H1 (cell line): ENCODE data around the gene WDR1. TPM values are rescaled to one million over a fixed set of nuclear protein-coding genes. Genes with fewer than 3 reads are reported as not detected.

Experiments used
- CTCF ChIA-PET: fragments of 300-600 bp; sonication (Branson Sonifier 250); formaldehyde crosslinking; loops from one replicate; lab custom pipeline; 2021; ENCODE audit not compliant: partially characterized antibody; lab: Charles Lee
- POLR2A ChIA-PET: fragments of 300-600 bp; sonication (Branson Sonifier 250); formaldehyde crosslinking; loops from one replicate; lab custom pipeline; 2021; ENCODE audit warnings: inconsistent platforms; ENCODE audit not compliant: partially characterized antibody; lab: Charles Lee
- DNase-seq, 2 experiments: peaks; one replicate each; pipeline versions ENCODE4 v3.0.0 to v3.0.0-alpha.2; 2010 to 2022; ENCODE audit warnings: low spot score in 2 of 2, low read depth in 1 of 2, mixed read lengths in 1 of 2
- FAIRE-seq: peaks from 2 replicates; lab custom pipeline; 2011; peaks lifted over from hg19 to GRCh38; lab: Jason Lieb, UNC
- H2AFZ ChIP-seq: 2 replicates; pipeline ENCODE4 v1.8.1; 2012; ENCODE audit warnings: low read length, inconsistent platforms
- H2AK5ac ChIP-seq: 2 replicates; pipeline ENCODE4 v1.6.1; 2013; ENCODE audit warnings: low read depth, low read length
- H2BK120ac ChIP-seq: replicated peaks from 2 replicates; pipeline ENCODE3; 2013; ENCODE audit warnings: low read depth, low read length, inconsistent platforms
- H2BK12ac ChIP-seq: 2 replicates; pipeline ENCODE4 v1.6.1; 2013; ENCODE audit warnings: low read depth, low read length
- H2BK15ac ChIP-seq: 2 replicates; pipeline ENCODE4 v1.6.1; 2013; ENCODE audit warnings: low read length
- H2BK20ac ChIP-seq: 2 replicates; pipeline ENCODE4 v1.6.1; 2013; ENCODE audit warnings: low read length
- H2BK5ac ChIP-seq: 2 replicates; pipeline ENCODE4 v1.6.1; 2013; ENCODE audit warnings: low read depth, low read length
- H3K14ac ChIP-seq: 2 replicates; pipeline ENCODE4 v1.6.1; 2013; ENCODE audit warnings: inconsistent platforms; ENCODE audit not compliant: insufficient read length
- H3K18ac ChIP-seq: 2 replicates; pipeline ENCODE4 v1.6.1; 2013; ENCODE audit warnings: low read length; ENCODE audit errors: extremely low read depth
- H3K23ac ChIP-seq: 2 replicates; pipeline ENCODE4 v1.6.1; 2013; ENCODE audit warnings: inconsistent platforms; ENCODE audit not compliant: insufficient read length
- H3K23me2 ChIP-seq: 2 replicates; pipeline ENCODE4 v1.6.1; 2013; ENCODE audit warnings: low read depth, low read length
- H3K27ac ChIP-seq: 2 replicates; pipeline ENCODE4 v1.6.1; 2011; ENCODE audit warnings: low read depth, low read length, inconsistent platforms
- H3K27me3 ChIP-seq, 4 experiments: replicated peaks in 1 of 4; 1 replicate in 1 of 4; 2 replicates in 3 of 4; pipeline versions ENCODE4 v1.6.1 to v1.8.1; 2011 to 2013; ENCODE audit warnings: low read length in 3 of 4, mild to moderate bottlenecking in 3 of 4, inconsistent platforms in 2 of 4, mixed read lengths in 2 of 4, moderate library complexity in 1 of 4; ENCODE audit not compliant: control insufficient read depth in 3 of 4, insufficient read depth in 3 of 4; ENCODE audit errors: extremely low read depth in 1 of 4
- H3K36me3 ChIP-seq, 4 experiments: 2 replicates each; pipeline versions ENCODE4 v1.6.1 to v1.8.1; 2011 to 2013; ENCODE audit warnings: mild to moderate bottlenecking in 4 of 4, low read length in 3 of 4, moderate library complexity in 2 of 4, control low read depth in 1 of 4, inconsistent platforms in 1 of 4; ENCODE audit not compliant: insufficient read depth in 4 of 4, control insufficient read depth in 2 of 4
- H3K4ac ChIP-seq: replicated peaks from 2 replicates; pipeline ENCODE3; 2013; ENCODE audit warnings: low read length, low read depth, mixed read lengths, inconsistent platforms; ENCODE audit not compliant: insufficient read length
- H3K4me1 ChIP-seq, 4 experiments: replicated peaks in 1 of 4; 1 replicate in 1 of 4; 2 replicates in 3 of 4; pipeline versions ENCODE4 v1.6.1 to v1.8.1; 2011 to 2013; ENCODE audit warnings: low read length in 3 of 4, inconsistent platforms in 2 of 4, mixed read lengths in 1 of 4; ENCODE audit not compliant: insufficient read depth in 4 of 4, control insufficient read depth in 3 of 4
- H3K4me2 ChIP-seq, 2 experiments: 2 replicates each; pipeline versions ENCODE4 v1.6.1 to v1.8.1; 2011 to 2013; ENCODE audit warnings: low read depth in 2 of 2, low read length in 2 of 2, control low read depth in 1 of 2, inconsistent platforms in 1 of 2, mild to moderate bottlenecking in 1 of 2; ENCODE audit not compliant: insufficient read depth in 1 of 2
- H3K4me3 ChIP-seq, 4 experiments: fragments of 200-600, 300-600 bp in 1 of 4; sonication (generic), shearing (Covaris generic), sonication (Bioruptor Twin) in 1 of 4; 2 replicates each; pipeline versions ENCODE4 v1.5.1 to v1.8.1; 2011 to 2016; ENCODE audit warnings: low read length in 4 of 4, low read depth in 3 of 4, control low read depth in 2 of 4, inconsistent platforms in 2 of 4, mild to moderate bottlenecking in 2 of 4, mixed read lengths in 1 of 4, moderate library complexity in 1 of 4; ENCODE audit not compliant: insufficient read depth in 2 of 4; ENCODE audit errors: extremely low read depth in 1 of 4
- H3K56ac ChIP-seq: replicated peaks from 2 replicates; pipeline ENCODE3; 2013; ENCODE audit warnings: low read depth, mild to moderate bottlenecking, mixed read lengths, low read length, inconsistent platforms; ENCODE audit not compliant: insufficient read length
- H3K79me1 ChIP-seq: 2 replicates; pipeline ENCODE4 v1.6.1; 2013; ENCODE audit warnings: low read depth, low read length, control low read depth
- H3K79me2 ChIP-seq, 2 experiments: 2 replicates each; pipeline versions ENCODE4 v1.6.1 to v1.8.1; 2012 to 2013; ENCODE audit warnings: low read length in 2 of 2, mild to moderate bottlenecking in 2 of 2, inconsistent platforms in 1 of 2; ENCODE audit not compliant: insufficient read depth in 2 of 2, control insufficient read depth in 1 of 2
- H3K9ac ChIP-seq, 4 experiments: replicated peaks in 1 of 4; 1 replicate in 1 of 4; 2 replicates in 3 of 4; pipeline versions ENCODE4 v1.6.1 to v1.8.1; 2011 to 2013; ENCODE audit warnings: low read depth in 3 of 4, low read length in 3 of 4, control low read depth in 2 of 4, mild to moderate bottlenecking in 2 of 4, moderate library complexity in 2 of 4, inconsistent platforms in 1 of 4; ENCODE audit errors: extremely low read depth in 1 of 4
- H3K9me3 ChIP-seq, 2 experiments: 2 replicates each; pipeline versions ENCODE4 v1.6.1 to v1.8.1; 2012 to 2013; ENCODE audit warnings: mild to moderate bottlenecking in 2 of 2, moderate library complexity in 2 of 2, control low read depth in 1 of 2, inconsistent platforms in 1 of 2, low read depth in 1 of 2, low read length in 1 of 2, mixed read lengths in 1 of 2; ENCODE audit not compliant: insufficient read depth in 2 of 2
- H4K20me1 ChIP-seq, 2 experiments: replicated peaks in 1 of 2; 2 replicates each; pipeline versions ENCODE3 to v1.8.1; 2011 to 2013; ENCODE audit warnings: inconsistent platforms in 2 of 2, low read length in 2 of 2, mild to moderate bottlenecking in 1 of 2; ENCODE audit not compliant: insufficient read depth in 2 of 2, control insufficient read depth in 1 of 2
- H4K5ac ChIP-seq: 2 replicates; pipeline ENCODE4 v1.6.1; 2013; ENCODE audit warnings: low read length, low read depth, mixed read lengths, inconsistent platforms; ENCODE audit not compliant: insufficient read length
- H4K8ac ChIP-seq: 2 replicates; pipeline ENCODE4 v1.8.0; 2013; ENCODE audit warnings: mild to moderate bottlenecking, moderate library complexity, low read length, inconsistent platforms; ENCODE audit not compliant: insufficient read depth; ENCODE audit errors: extremely low read depth
- H4K91ac ChIP-seq: replicated peaks from 2 replicates; pipeline ENCODE3; 2013; ENCODE audit warnings: low read length, mixed read lengths, inconsistent platforms; ENCODE audit not compliant: insufficient read length
- CBX5 ChIP-seq: fragments of 300-800, 300-1000 bp; sonication (generic); IDR thresholded peaks from 2 replicates; pipeline ENCODE4 v1.7.1; 2016; ENCODE audit warnings: antibody characterized with exemption, low read length, low read depth
- GABPA ChIP-seq: IDR thresholded peaks from 2 replicates; pipeline ENCODE4 v1.6.1; 2011; ENCODE audit warnings: mild to moderate bottlenecking, low read length, moderate library complexity, borderline replicate concordance; ENCODE audit not compliant: insufficient read depth
- SP1 ChIP-seq: IDR thresholded peaks from 2 replicates; pipeline ENCODE4 v1.6.1; 2011; ENCODE audit warnings: low read depth, low read length
- SUZ12 ChIP-seq: fragments of 200-600 bp; sonication (generic); IDR thresholded peaks from 2 replicates; pipeline ENCODE4 v1.6.1; 2012; ENCODE audit warnings: mild to moderate bottlenecking, inconsistent platforms, low read length, moderate library complexity, mixed read lengths
- WGBS, 2 experiments: shearing (Covaris generic) in 1 of 2; methylation state at CpG; one replicate each; pipeline versions ENCODE4 v1.1.6 to v1.1.7; 2013 to 2015; ENCODE audit warnings: low lambda C conversion rate in 2 of 2, mixed read lengths in 2 of 2, inconsistent platforms in 1 of 2, low coverage in 1 of 2, missing lambda C conversion rate in 1 of 2; ENCODE audit not compliant: insufficient replicate concordance in 2 of 2, insufficient coverage in 1 of 2, insufficient read length in 1 of 2; ENCODE audit errors: extremely low coverage in 1 of 2, missing lambda C conversion rate in 1 of 2; 5-methylcytosine and 5-hydroxymethylcytosine counted together
- polyA plus RNA-seq, 7 experiments: library from polyadenylated mRNA; depleted of rRNA in 3 of 7; stranded (reverse) in 5 of 7; unstranded in 2 of 7; fragments of >200 nt in 5 of 7; fragments of 200-250 nt in 2 of 7; gene quantifications; 1 replicate in 5 of 7; 2 replicates in 1 of 7; 4 replicates in 1 of 7; pipeline versions ENCODE4 v1.2.1 to v1.2.3, GENCODE V29; 2011 to 2013; ENCODE audit warnings: missing spikeins in 2 of 7, mixed read lengths in 2 of 7
- total RNA-seq: library from RNA; stranded (reverse); fragmentation: NEBNext Ultra II Directional; extraction: Animal tissue kit (Norgen Biotek cat#: 25700); gene quantifications from 2 replicates; pipeline ENCODE4 v1.2.1, GENCODE V29; 2021

The WDR1 gene
- total and polyA plus RNA-seq, 2 of the 8 experiments (the other 6 are each of a cell fraction or from before 2014, with no cell fraction given), result 315 to 377 TPM

DNA sequence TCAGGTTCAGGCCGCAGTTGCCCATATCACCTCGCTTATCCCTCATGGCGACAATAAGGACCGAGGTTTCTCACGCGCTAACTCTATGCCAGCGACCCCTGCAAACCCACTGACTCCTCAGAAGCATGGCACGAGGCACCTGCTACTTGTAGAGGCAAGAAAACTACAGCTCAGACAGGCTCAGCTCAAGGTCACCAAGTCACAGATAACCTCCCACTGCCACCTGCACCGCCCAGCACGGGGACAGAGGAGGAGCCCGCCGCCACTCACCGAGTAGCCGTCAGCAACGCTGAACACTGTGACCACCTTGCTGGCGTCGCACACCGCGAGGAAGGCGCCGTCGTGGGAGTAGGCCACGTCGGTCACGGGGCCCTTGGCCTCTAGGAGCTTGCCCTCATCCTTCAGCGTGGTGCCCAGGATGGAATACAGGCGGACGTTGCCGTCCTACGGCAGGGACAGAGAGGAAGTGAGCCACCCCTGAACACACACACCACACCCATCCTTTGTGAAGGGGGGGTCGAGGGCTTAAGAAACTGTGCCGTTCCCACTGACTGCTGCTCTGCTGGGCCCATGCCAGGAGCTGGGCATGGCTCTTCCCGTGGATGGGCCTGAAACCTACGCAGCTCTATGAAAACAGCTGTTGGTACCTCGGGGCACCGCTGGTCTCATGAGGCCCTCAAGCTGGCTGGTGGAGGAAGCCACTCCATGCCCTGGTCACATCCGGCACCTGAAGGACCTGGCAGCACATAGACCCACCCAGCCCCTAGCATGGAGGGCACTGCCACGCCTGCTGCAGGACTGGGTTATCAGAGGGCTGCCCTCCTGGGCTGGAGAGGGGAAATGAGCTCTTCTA, 38.9 kb downstream of the WDR1 start:
- no peak overlapping the region for H3K4ac ChIP-seq
- H4K20me1 ChIP-seq, result peaks cover 12 to 22% of the 10 kb centered on the region in 2 experiments
- no peak overlapping the region for H3K14ac ChIP-seq
- peaks cover 54 to 99% (median 87%) of the 10 kb centered on the region in 4 experiments for H3K36me3 ChIP-seq
- H3K56ac ChIP-seq, result no peak overlapping the region
- no peak overlapping the region for H3K4me3 ChIP-seq
- H4K91ac ChIP-seq, result no peak overlapping the region
- no peaks in the 10 kb centered on the region for H3K27me3 ChIP-seq
- H2BK20ac ChIP-seq, result no peak overlapping the region
- H2AK5ac ChIP-seq, result no peak overlapping the region
- no peak overlapping the region for H3K27ac ChIP-seq
- H3K9me3 ChIP-seq, result no peaks in the 10 kb centered on the region
- H2BK12ac ChIP-seq, result no peak overlapping the region
- DNase-seq, result no peak
- H3K23ac ChIP-seq, result no peak overlapping the region
- H3K4me2 ChIP-seq, result no peak overlapping the region
- ChIA-PET POLR2A (interaction anchor here (0.6 to 3.5 kb wide), 6 partner anchors 10 to 40 kb away, joined by 3 to 10 read pairs (median 4); partner anchors contain the start of gene WDR1), CTCF (interaction anchor here (1.1 to 3.7 kb wide), 2 partner anchors 11 to 58 kb away, joined by 5 to 16 read pairs; no protein-coding TSS in a partner anchor)
- TF ChIP-seq GABPA (no peak), CBX5 (no peak), SUZ12 (no peak), SP1 (no peak)
- no peak overlapping the region for H2BK5ac ChIP-seq
- no peak overlapping the region for H3K18ac ChIP-seq
- 90% methylated on average over 30 of the region's 38 CpGs; no CpG with 5 or more reads in 1 of the 2 experiments for WGBS, 2 experiments
- H2BK120ac ChIP-seq, result no peak overlapping the region
- H2AFZ ChIP-seq, result no peak overlapping the region
- H4K8ac ChIP-seq, result no peak overlapping the region
- H3K79me1 ChIP-seq, result no peaks in the 10 kb centered on the region; the same call in 1 of the 2 replicates
- no peaks in the 10 kb centered on the region for H3K23me2 ChIP-seq
- H3K9ac ChIP-seq, result no peak overlapping the region
- H4K5ac ChIP-seq, result no peak overlapping the region
- no peak for FAIRE-seq
- no peaks in the 10 kb centered on the region; a peak in 1 of 4 replicates for H3K79me2 ChIP-seq
- no peaks in the 10 kb centered on the region for H3K4me1 ChIP-seq
- H2BK15ac ChIP-seq, result no peak overlapping the region
